ENCODE results near the gene MTR.

GRCh38 chr1:236757640-236758039 lies 37.5 kb upstream of the MTR start:
- TF ChIP-seq CTCF (IDR thresholded peaks at IDR 0.05) (no peak), ZFX (IDR thresholded peaks at IDR 0.05; ENCODE audit: borderline replicate concordance) (no peak)
